GM12878 (cell line): ENCODE results near the gene GNB5. TPM values are rescaled to one million over a fixed set of nuclear protein-coding genes. Genes with fewer than 3 reads are reported as not detected.

Source experiments
- ATAC-seq: fragments of 200-7000 bp; cut with Tn5 transposase; 3 replicates; pipeline ENCODE4 v1.9.1; 2020; ENCODE audit warnings: mild to moderate bottlenecking, moderate library complexity
- BruUV-seq: library from RNA; stranded (reverse); fragments of 400-500 nt; replicated peaks from 2 replicates; lab custom pipeline; 2021; lab: Mats Ljungman, UMichigan
- CTCF ChIA-PET: fragments of 300-600 bp; sonication (Branson Sonifier 250); formaldehyde crosslinking; extraction: SDS; loops from one replicate; lab custom pipeline; 2021; ENCODE audit warnings: inconsistent platforms; lab: Yijun Ruan, JAX
- POLR2A ChIA-PET: fragments of 350-600 bp; formaldehyde crosslinking; extraction: SDS; loops from one replicate; lab custom pipeline; 2021; ENCODE audit warnings: inconsistent platforms; lab: Charles Lee
- RAD21 ChIA-PET: fragments of 300-600 bp; sonication (Branson Sonifier 250); formaldehyde crosslinking; loops from one replicate; lab custom pipeline; 2023; ENCODE audit warnings: antibody characterized with exemption; ENCODE audit not compliant: unreplicated experiment; lab: Charles Lee
- SMC1A ChIA-PET: fragments of 300-600 bp; sonication (Branson Sonifier 250); formaldehyde crosslinking; loops from one replicate; lab custom pipeline; 2023; ENCODE audit not compliant: unreplicated experiment, uncharacterized antibody; lab: Charles Lee
- DNase-seq: peaks from one replicate; pipeline ENCODE4 v3.0.0-alpha.2; 2011; ENCODE audit warnings: low read depth, low spot score
- FAIRE-seq: peaks from 3 replicates; lab custom pipeline; 2011; peaks lifted over from hg19 to GRCh38; lab: Jason Lieb, UNC
- H2AFZ ChIP-seq: 2 replicates; pipeline ENCODE4 v1.6.0; 2011; ENCODE audit warnings: low read depth, low read length, control low read depth; ENCODE audit not compliant: control insufficient read depth
- H3K27ac ChIP-seq: 2 replicates; pipeline ENCODE4 v1.5.1; 2011; ENCODE audit warnings: control low read depth; ENCODE audit not compliant: control insufficient read depth, insufficient read depth
- H3K27me3 ChIP-seq, 2 experiments: replicated peaks in 1 of 2; 2 replicates each; pipeline versions ENCODE4 v1.6.0 to v1.6.1; 2011; ENCODE audit warnings: low read length in 1 of 2; ENCODE audit not compliant: control insufficient read depth in 2 of 2, insufficient read depth in 2 of 2
- H3K36me3 ChIP-seq, 2 experiments: 2 replicates each; pipeline ENCODE4 v1.5.1; 2011; ENCODE audit warnings: low read length in 1 of 2; ENCODE audit not compliant: control insufficient read depth in 2 of 2, insufficient read depth in 2 of 2
- H3K4me1 ChIP-seq: 2 replicates; pipeline ENCODE4 v1.6.1; 2011; ENCODE audit warnings: mild to moderate bottlenecking, low read length, moderate library complexity, mixed read lengths; ENCODE audit not compliant: control insufficient read depth, insufficient read depth
- H3K4me2 ChIP-seq: 2 replicates; pipeline ENCODE4 v1.6.0; 2011; ENCODE audit warnings: control low read depth; ENCODE audit not compliant: control insufficient read depth, insufficient read depth
- H3K4me3 ChIP-seq: fragments of 200-600 bp; sonication (generic); 2 replicates; pipeline ENCODE4 v1.5.1; 2016
- H3K79me2 ChIP-seq: 2 replicates; pipeline ENCODE4 v1.6.0; 2011; ENCODE audit warnings: low read length; ENCODE audit not compliant: control insufficient read depth, insufficient read depth
- H3K9ac ChIP-seq: 2 replicates; pipeline ENCODE4 v1.8.0; 2011; ENCODE audit warnings: low read length, control low read depth, mixed read lengths; ENCODE audit not compliant: control insufficient read depth, insufficient read depth
- H3K9me3 ChIP-seq: replicated peaks from 3 replicates; pipeline ENCODE4 v1.5.1; 2011; ENCODE audit warnings: mild to moderate bottlenecking, low read length; ENCODE audit not compliant: control insufficient read depth, insufficient read depth
- H4K20me1 ChIP-seq: 2 replicates; pipeline ENCODE4 v1.6.0; 2011; ENCODE audit not compliant: control insufficient read depth, insufficient read depth
- ATF7 ChIP-seq: fragments of 450-650 bp; IDR thresholded peaks from 2 replicates; pipeline ENCODE4 v1.6.1; 2016; ENCODE audit warnings: low read depth, mild to moderate bottlenecking
- BMI1 ChIP-seq: fragments of 450-650 bp; IDR thresholded peaks from 2 replicates; pipeline ENCODE4 v1.6.1; 2016; ENCODE audit warnings: mild to moderate bottlenecking, moderate library complexity, borderline replicate concordance
- CBFB ChIP-seq: IDR thresholded peaks from 2 replicates; pipeline ENCODE4 v1.6.1; 2016; ENCODE audit warnings: antibody characterized with exemption, low read depth
- CHD4 ChIP-seq: fragments of 200-600 bp; sonication (generic); IDR thresholded peaks from 2 replicates; pipeline ENCODE4 v1.6.1; 2016; ENCODE audit warnings: mild to moderate bottlenecking
- EP300 ChIP-seq, 2 experiments: fragments of 150-350 bp in 1 of 2; IDR thresholded peaks; 2 replicates each; pipeline ENCODE4 v1.6.1; 2011 to 2012; ENCODE audit warnings: low read depth in 2 of 2, low read length in 2 of 2, borderline replicate concordance in 1 of 2, improper control_type of control experiment in 1 of 2, inconsistent platforms in 1 of 2; ENCODE audit not compliant: control insufficient read depth in 1 of 2
- FOS ChIP-seq: IDR thresholded peaks from 3 replicates; pipeline ENCODE4 v1.6.1; 2011; ENCODE audit warnings: borderline replicate concordance; ENCODE audit not compliant: insufficient read length; ENCODE audit errors: extremely low read depth
- IKZF2 ChIP-seq, 2 experiments: fragments of 450-650 bp; IDR thresholded peaks; 2 replicates each; pipeline ENCODE4 v1.6.1; 2017; ENCODE audit warnings: mild to moderate bottlenecking in 2 of 2, moderate library complexity in 2 of 2
- MTA3 ChIP-seq: IDR thresholded peaks from 2 replicates; pipeline ENCODE4 v1.6.1; 2012; ENCODE audit warnings: low read length, inconsistent platforms, borderline replicate concordance
- NFYB ChIP-seq: IDR thresholded peaks from 2 replicates; pipeline ENCODE4 v1.6.1; 2011; ENCODE audit warnings: low read depth, mild to moderate bottlenecking, low read length, improper control_type of control experiment, moderate library complexity; ENCODE audit not compliant: insufficient read depth
- POU2F2 ChIP-seq: IDR thresholded peaks from 3 replicates; pipeline ENCODE4 v1.6.1; 2011; ENCODE audit warnings: low read depth, mild to moderate bottlenecking, low read length, borderline replicate concordance
- SRF ChIP-seq, 2 experiments: IDR thresholded peaks; 2 replicates each; pipeline ENCODE4 v1.6.1; 2011; ENCODE audit warnings: low read depth in 2 of 2, low read length in 2 of 2, mild to moderate bottlenecking in 1 of 2, moderate library complexity in 1 of 2
- SUZ12 ChIP-seq: fragments of 200-600 bp; sonication (generic); IDR thresholded peaks from one replicate; pipeline ENCODE4 v1.6.1; 2018; ENCODE audit warnings: antibody characterized with exemption, mild to moderate bottlenecking; ENCODE audit not compliant: unreplicated experiment
- TCF7 ChIP-seq: IDR thresholded peaks from 2 replicates; pipeline ENCODE4 v1.6.1; 2014; ENCODE audit warnings: antibody characterized with exemption, borderline replicate concordance
- YBX1 ChIP-seq: fragments of 450-650 bp; IDR thresholded peaks from 2 replicates; pipeline ENCODE4 v1.6.1; 2016; ENCODE audit warnings: antibody characterized with exemption
- WGBS: methylation state at CpG from one replicate; pipeline ENCODE4 v1.1.6; 2016; ENCODE audit warnings: low lambda C conversion rate; ENCODE audit not compliant: insufficient replicate concordance, insufficient coverage; ENCODE audit errors: missing lambda C conversion rate; 5-methylcytosine and 5-hydroxymethylcytosine counted together
- in situ Hi-C: fragments of 300-500 bp; cut with MboI; formaldehyde crosslinking; loops from 9 replicates; pipeline ENCODE4 v1.14.3; 2018; ENCODE audit warnings: mixed read lengths
- intact Hi-C: fragments of 100-400 bp; cut with micrococcal nuclease; formaldehyde crosslinking; loops from one replicate; pipeline ENCODE4 v1.14.2; 2022; ENCODE audit not compliant: unreplicated experiment
- polyA plus RNA-seq, 11 experiments: library from polyadenylated mRNA; depleted of rRNA in 4 of 11; unstranded in 6 of 11; stranded (reverse) in 5 of 11; fragments of >200 nt; fragmentation: Nextera tagmentation in 4 of 11; fragmentation: Illumina TruSeq in 1 of 11; extraction: Ambion mirVana in 4 of 11; extraction: Trizol in 1 of 11; gene quantifications; 1 replicate in 1 of 11; 2 replicates in 10 of 11; pipeline versions ENCODE4 v1.2.1 to v1.2.3, GENCODE V29; 2011 to 2016; ENCODE audit warnings: inconsistent platforms in 2 of 11, missing spikeins in 2 of 11, low read depth in 1 of 11
- total RNA-seq, 4 experiments: library from RNA; depleted of rRNA in 3 of 4; stranded (reverse); fragments of >200 nt in 3 of 4; fragmentation: Illumina TruSeq in 1 of 4; extraction: Trizol in 1 of 4; gene quantifications; 2 replicates each; pipeline versions ENCODE4 v1.2.1 to v1.2.3, GENCODE V29; 2013 to 2021
- TF ChIP-seq, protein P1 (sequence below): IDR thresholded peaks from 2 replicates; pipeline ENCODE4 v1.6.1; 2012; ENCODE audit warnings: low read depth, low read length, improper control_type of control experiment

GNB5 gene
- total and polyA plus RNA-seq, 10 of the 15 experiments (the other 5 are each of a cell fraction or from before 2014, with no cell fraction given): 2.4 to 25.9 (median 15.2) TPM

DNA sequence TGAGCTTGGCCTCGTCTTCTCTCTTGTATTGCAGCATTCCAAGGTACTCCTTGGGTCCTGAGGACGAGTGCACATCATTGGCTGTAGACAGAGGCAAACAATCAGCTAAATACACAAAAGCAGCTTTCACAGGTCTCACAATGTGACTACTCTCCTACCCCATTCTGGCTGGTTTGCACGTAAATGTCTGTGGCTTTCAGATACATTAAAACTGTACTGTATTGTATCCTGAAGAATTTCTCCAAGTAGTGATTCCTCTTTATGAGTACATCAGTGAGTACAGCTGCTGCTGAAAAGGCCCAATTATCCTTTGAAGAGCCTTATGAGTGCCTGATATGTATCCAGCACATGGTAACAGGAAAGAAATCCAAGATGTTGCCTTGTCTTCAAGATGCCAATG lies 22.0 kb upstream of the GNB5 start:
- no peak for DNase-seq
- ChIA-PET POLR2A (no interaction called here), CTCF (interaction anchor here (1.0 to 6.7 kb wide), 5 partner anchors 15 to 522 kb away, joined by 5 to 207 read pairs (median 7); no protein-coding TSS in a partner anchor), SMC1A (interaction anchor here (1.0 to 3.1 kb wide), 3 partner anchors 14 to 240 kb away, joined by 4 to 47 read pairs (median 14); no protein-coding TSS in a partner anchor), RAD21 (interaction anchor here (1.2 to 2.7 kb wide), 2 partner anchors 14 to 130 kb away, joined by 3 to 16 read pairs; no protein-coding TSS in a partner anchor)
- Histone ChIP-seq H3K9me3 (no peaks in the 10 kb centered on the region), H3K4me3 (no peak overlapping the region), H3K4me1 (no peaks in the 10 kb centered on the region), H3K36me3 (no peaks in the 10 kb centered on the region), H3K79me2 (no peaks in the 10 kb centered on the region), H2AFZ (no peak overlapping the region), H3K27me3 (no peaks in the 10 kb centered on the region), H3K4me2 (no peak overlapping the region), H4K20me1 (no peaks in the 10 kb centered on the region), H3K27ac (no peak overlapping the region), H3K9ac (no peak overlapping the region)
- TF ChIP-seq POU2F2: no peak
- no peak for TF ChIP-seq BMI1
- no peak for TF ChIP-seq CHD4
- no peak for TF ChIP-seq FOS
- no peak for TF ChIP-seq IKZF2 (IDR thresholded peaks at IDR 0.05)
- TF ChIP-seq MTA3: no peak
- no peak for TF ChIP-seq YBX1
- TF ChIP-seq, protein P1, sequence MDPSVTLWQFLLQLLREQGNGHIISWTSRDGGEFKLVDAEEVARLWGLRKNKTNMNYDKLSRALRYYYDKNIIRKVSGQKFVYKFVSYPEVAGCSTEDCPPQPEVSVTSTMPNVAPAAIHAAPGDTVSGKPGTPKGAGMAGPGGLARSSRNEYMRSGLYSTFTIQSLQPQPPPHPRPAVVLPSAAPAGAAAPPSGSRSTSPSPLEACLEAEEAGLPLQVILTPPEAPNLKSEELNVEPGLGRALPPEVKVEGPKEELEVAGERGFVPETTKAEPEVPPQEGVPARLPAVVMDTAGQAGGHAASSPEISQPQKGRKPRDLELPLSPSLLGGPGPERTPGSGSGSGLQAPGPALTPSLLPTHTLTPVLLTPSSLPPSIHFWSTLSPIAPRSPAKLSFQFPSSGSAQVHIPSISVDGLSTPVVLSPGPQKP: no peak
- no peak for TF ChIP-seq ATF7
- no peak for TF ChIP-seq TCF7
- TF ChIP-seq SUZ12: no peak
- TF ChIP-seq EP300 (IDR thresholded peaks at IDR 0.05; ENCODE audit: borderline replicate concordance in 1 of 2, control insufficient read depth in 1 of 2, low read depth in 2 of 2, low read length in 2 of 2): no peak
- no peak for TF ChIP-seq CBFB
- no peak for TF ChIP-seq NFYB
- TF ChIP-seq SRF (IDR thresholded peaks at IDR 0.05; ENCODE audit: low read depth in 2 of 2, low read length in 2 of 2): no peak
- no TSS peak for BruUV-seq
- ATAC-seq: no peak
- WGBS: 39% methylated on average over 3 of the region's 3 CpGs
- intact Hi-C loops (no loop called here), in situ Hi-C loops (no loop called here)
- no peak for FAIRE-seq
